ENCODE data around the gene LEPROT. TPM values are rescaled to one million over a fixed set of nuclear protein-coding genes. Genes with fewer than 3 reads are reported as not detected.
"Not testable (repeated sequence)": the region's sequence is repeated elsewhere in the genome, so short reads cannot be mapped to it uniquely, and the experiment has no call there.

Gene LEPROT, protein sequence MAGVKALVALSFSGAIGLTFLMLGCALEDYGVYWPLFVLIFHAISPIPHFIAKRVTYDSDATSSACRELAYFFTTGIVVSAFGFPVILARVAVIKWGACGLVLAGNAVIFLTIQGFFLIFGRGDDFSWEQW
- total RNA-seq: 30.8 TPM

DNA sequence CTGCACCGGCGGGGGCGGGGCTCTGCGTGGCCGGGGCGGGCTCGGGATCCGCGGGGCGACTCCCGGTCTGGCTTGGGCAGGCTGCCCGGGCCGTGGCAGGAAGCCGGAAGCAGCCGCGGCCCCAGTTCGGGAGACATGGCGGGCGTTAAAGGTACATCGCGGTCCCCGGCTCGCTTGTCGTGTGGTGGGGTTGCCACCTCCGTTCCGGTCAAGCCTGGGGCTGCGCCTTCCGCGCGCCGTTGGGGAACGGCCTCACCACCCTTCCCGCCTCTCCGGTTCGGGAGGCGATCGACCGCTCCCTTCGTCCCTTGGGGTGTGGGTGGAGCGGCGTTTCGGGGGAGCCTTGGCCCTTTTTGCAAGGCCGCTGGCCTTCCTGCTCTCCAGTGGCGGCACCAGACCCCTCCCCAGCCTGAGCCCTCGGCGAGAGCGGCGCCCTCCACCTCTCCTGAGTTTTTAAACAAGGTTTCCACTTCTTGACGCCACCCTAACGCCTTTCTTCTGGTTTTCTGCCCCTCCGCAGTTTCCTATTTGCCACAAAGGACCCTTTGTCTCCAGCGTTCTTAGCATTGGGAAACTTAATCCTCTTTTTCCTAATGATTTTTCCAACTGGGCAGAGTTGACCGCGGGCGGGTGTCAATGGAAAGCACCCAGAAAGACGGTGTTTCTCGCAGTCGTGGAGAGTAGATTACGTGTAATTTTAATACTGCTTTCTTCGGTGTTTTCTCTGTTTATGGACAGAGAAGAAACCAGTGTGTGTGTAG lies at the start of gene LEPROT, which contains the start of gene LEPR:
TSS of gene LEPROT (plus strand) at position 79 of the 761 bp plus-strand sequence. CDS start at position 136, 57 bp downstream.
TSS of gene LEPR (plus strand) at position 79 of the 761 bp plus-strand sequence. CDS start 144,898 bp downstream, outside the sequence.
- H3K27me3 ChIP-seq (ENCODE audit: control insufficient read depth in 3 of 3, insufficient read depth in 3 of 3, low read length in 3 of 3): no peaks in the 10 kb centered on the region
- peaks cover 4% of the 10 kb centered on the region in 3 donors for H3K36me3 ChIP-seq (ENCODE audit: control insufficient read depth in 3 of 3, insufficient read depth in 3 of 3, low read length in 3 of 3)

DNA sequence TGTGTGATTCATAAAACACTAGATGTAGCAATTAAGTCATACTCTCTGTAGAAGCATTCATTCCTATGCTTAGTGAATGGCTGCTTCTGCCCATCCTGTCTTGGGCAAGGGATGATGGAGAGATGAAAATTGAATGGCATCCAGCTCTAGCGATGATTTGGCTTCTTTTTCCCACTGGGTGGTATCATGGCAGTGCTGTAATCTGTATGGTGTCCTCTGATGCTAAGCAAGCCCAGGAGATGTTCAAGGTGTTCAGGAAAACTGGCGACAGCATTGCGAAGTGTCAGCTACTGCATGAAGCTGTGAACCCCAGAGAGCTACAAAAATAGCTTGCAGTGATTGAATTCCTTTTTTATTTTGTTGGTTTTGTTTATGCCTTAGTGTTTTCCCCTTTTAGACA lies 48.9 kb upstream of the LEPROT start:
- no peak overlapping the region for H3K9ac ChIP-seq (ENCODE audit: low read depth in 1 of 3, low read length in 3 of 3)
- H3K27ac ChIP-seq (ENCODE audit: low read depth, low read length): no peak overlapping the region
- no peaks in the 10 kb centered on the region for H3K27me3 ChIP-seq (ENCODE audit: control insufficient read depth in 3 of 3, insufficient read depth in 3 of 3, low read length in 3 of 3)
- H3K36me3 ChIP-seq (ENCODE audit: control insufficient read depth in 3 of 3, insufficient read depth in 3 of 3, low read length in 3 of 3): no peaks in the 10 kb centered on the region
- peaks cover 0 to 3% (median 3%) of the 10 kb centered on the region in 3 donors for H3K4me1 ChIP-seq (ENCODE audit: control insufficient read depth in 3 of 3, insufficient read depth in 3 of 3, low read length in 3 of 3)
- H3K4me3 ChIP-seq (ENCODE audit: low read length in 3 of 3): no peak overlapping the region
- H3K9me3 ChIP-seq (ENCODE audit: control insufficient read depth in 3 of 3, low read length in 3 of 3): no peaks in the 10 kb centered on the region

More for the DNA sequence above, at the start of gene LEPROT, which contains the start of gene LEPR:
- H3K4me1 ChIP-seq (ENCODE audit: control insufficient read depth in 3 of 3, insufficient read depth in 3 of 3, low read length in 3 of 3): peaks cover 22 to 29% (median 23%) of the 10 kb centered on the region in 3 donors
- peak within 1 kb of the TSS; percentile 97 to 98 (median 98) for H3K9ac ChIP-seq (ENCODE audit: low read depth in 1 of 3, low read length in 3 of 3)
- peak within 1 kb of the TSS; percentile 92 to 98 (median 96) for H3K4me3 ChIP-seq (ENCODE audit: low read length in 3 of 3)
- peak within 1 kb of the TSS; percentile 97 for H3K27ac ChIP-seq (ENCODE audit: low read depth, low read length)
- no peaks in the 10 kb centered on the region for H3K9me3 ChIP-seq (ENCODE audit: control insufficient read depth in 3 of 3, low read length in 3 of 3)

DNA sequence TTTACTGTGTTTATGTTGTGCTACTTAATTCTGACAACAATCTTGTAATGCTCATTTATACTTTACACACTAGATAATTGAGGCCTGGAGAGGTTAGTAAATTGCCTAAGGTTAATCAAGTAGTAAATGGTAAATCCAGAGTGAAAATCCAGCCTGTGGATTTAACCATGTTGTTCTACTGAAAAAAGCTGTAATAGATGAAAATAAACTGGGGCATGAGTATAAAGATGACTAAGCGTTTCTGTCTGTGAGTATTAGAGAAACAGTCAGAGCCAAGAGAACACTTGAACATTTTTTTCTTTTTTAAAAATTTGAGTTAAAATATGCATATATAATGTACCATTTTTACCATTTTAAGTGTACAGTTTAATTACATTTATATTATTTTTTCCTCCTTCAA lies 47.9 kb upstream of the LEPROT start:
- Histone ChIP-seq H3K27ac (ENCODE audit: low read depth, low read length) (no peak overlapping the region), H3K9me3 (ENCODE audit: control insufficient read depth in 3 of 3, low read length in 3 of 3) (no peaks in the 10 kb centered on the region), H3K4me3 (ENCODE audit: low read length in 3 of 3) (no peak overlapping the region), H3K36me3 (ENCODE audit: control insufficient read depth in 3 of 3, insufficient read depth in 3 of 3, low read length in 3 of 3) (no peaks in the 10 kb centered on the region), H3K27me3 (ENCODE audit: control insufficient read depth in 3 of 3, insufficient read depth in 3 of 3, low read length in 3 of 3) (no peaks in the 10 kb centered on the region), H3K9ac (ENCODE audit: low read depth in 1 of 3, low read length in 3 of 3) (no peak overlapping the region), H3K4me1 (ENCODE audit: control insufficient read depth in 3 of 3, insufficient read depth in 3 of 3, low read length in 3 of 3) (peaks cover 0 to 3% (median 2%) of the 10 kb centered on the region in 3 donors)

DNA sequence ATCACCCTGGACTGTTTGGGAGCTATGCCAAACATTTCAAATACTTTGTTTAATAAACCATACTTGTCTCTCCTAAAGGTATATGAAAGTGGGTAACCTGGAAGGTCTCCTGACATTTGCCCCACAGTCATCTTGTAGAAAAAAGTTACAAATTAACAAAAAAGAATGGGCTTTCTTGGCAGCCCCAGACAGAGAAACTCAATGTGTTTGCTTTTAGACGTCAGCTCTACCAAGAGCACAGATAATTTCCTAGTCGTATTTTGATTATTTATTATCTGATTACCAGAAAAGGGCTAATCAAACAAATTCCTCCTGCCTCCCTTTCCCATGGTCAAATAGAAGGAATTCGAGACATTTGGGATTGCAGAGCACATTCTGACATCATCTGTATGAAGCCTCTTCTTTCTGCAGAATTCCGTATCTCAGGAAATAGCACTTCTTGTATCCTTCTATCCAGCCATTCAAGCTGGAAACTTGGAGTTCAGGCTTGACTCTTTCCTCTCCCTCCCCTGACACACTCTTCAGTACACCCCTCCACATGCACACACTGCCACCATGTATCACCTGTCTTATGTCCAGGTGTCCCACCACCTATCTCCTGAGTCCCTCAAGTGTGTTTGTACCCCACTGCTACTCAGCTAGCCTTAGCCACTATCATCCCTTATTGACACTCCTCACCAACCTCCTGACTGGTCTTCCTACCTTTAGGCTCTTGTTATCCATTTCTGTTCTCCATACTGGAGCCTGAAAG lies 42.8 kb upstream of the LEPROT start:
- Histone ChIP-seq H3K9me3 (ENCODE audit: control insufficient read depth in 3 of 3, low read length in 3 of 3) (no peaks in the 10 kb centered on the region), H3K27me3 (ENCODE audit: control insufficient read depth in 3 of 3, insufficient read depth in 3 of 3, low read length in 3 of 3) (no peaks in the 10 kb centered on the region), H3K4me1 (ENCODE audit: control insufficient read depth in 3 of 3, insufficient read depth in 3 of 3, low read length in 3 of 3) (no peaks in the 10 kb centered on the region), H3K4me3 (ENCODE audit: low read length in 3 of 3) (no peak overlapping the region), H3K27ac (ENCODE audit: low read depth, low read length) (no peak overlapping the region), H3K36me3 (ENCODE audit: control insufficient read depth in 3 of 3, insufficient read depth in 3 of 3, low read length in 3 of 3) (no peaks in the 10 kb centered on the region), H3K9ac (ENCODE audit: low read depth in 1 of 3, low read length in 3 of 3) (no peak overlapping the region)

DNA sequence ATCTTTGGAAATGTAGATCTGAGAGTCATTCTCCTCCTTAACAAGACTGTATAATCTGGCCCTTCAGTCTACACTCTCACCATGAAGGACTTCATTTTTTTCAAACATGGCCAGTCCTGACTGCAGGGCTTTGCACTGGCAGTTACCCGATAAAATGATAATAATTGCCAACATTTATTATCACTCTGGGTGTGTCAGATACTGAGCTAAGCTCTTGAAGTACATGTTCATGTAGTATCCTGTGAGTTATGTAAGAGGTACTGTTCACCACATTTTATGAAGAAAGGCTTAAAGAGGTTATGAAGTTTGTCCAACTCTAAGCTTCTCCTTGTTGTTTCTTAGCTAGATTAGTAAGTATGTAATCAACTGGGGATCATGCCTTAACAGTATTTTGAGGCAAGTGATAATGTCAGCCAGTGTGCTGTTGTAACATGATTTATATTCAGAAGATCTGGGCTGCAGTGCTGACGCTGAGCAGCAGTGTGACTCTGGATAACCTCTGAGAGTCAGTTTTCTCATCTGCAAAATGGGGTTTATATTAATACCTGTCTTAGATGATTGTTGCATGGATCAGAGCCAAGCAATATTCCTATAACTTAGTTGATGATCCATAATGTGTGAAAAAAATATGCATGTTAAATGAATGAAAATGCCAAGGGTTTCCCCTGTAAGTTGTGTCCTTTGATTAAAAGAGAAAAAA lies 42.1 kb upstream of the LEPROT start:
- no peaks in the 10 kb centered on the region for H3K4me1 ChIP-seq (ENCODE audit: control insufficient read depth in 3 of 3, insufficient read depth in 3 of 3, low read length in 3 of 3)
- H3K36me3 ChIP-seq (ENCODE audit: control insufficient read depth in 3 of 3, insufficient read depth in 3 of 3, low read length in 3 of 3): no peaks in the 10 kb centered on the region
- H3K9me3 ChIP-seq (ENCODE audit: control insufficient read depth in 3 of 3, low read length in 3 of 3): no peaks in the 10 kb centered on the region
- no peaks in the 10 kb centered on the region for H3K27me3 ChIP-seq (ENCODE audit: control insufficient read depth in 3 of 3, insufficient read depth in 3 of 3, low read length in 3 of 3)
- no peak overlapping the region for H3K4me3 ChIP-seq (ENCODE audit: low read length in 3 of 3)
- no peak overlapping the region for H3K9ac ChIP-seq (ENCODE audit: low read depth in 1 of 3, low read length in 3 of 3)
- no peak overlapping the region for H3K27ac ChIP-seq (ENCODE audit: low read depth, low read length)

DNA sequence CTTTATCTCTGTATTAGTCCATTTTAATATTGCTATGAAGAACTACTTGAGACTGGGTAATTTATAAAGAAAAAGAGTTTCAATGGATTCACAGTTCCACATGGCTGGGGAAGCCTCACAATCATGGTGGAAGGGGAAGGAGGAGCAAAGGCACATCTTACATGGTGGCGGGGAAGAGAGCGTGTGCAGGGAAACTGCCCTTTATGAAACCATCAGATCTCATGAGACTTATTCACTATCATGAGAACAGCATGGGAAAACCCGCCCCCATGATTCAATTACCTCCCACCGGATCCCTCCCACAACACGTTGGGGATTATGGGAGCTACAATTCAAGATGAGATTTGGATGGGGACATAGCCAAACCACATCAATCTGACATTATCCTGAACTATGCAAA lies 36.0 kb upstream of the LEPROT start:
- H3K27ac ChIP-seq (ENCODE audit: low read depth, low read length); H3K4me1 ChIP-seq (ENCODE audit: control insufficient read depth in 3 of 3, insufficient read depth in 3 of 3, low read length in 3 of 3); H3K4me3 ChIP-seq (ENCODE audit: low read length in 3 of 3); H3K36me3 ChIP-seq (ENCODE audit: control insufficient read depth in 3 of 3, insufficient read depth in 3 of 3, low read length in 3 of 3); H3K9ac ChIP-seq (ENCODE audit: low read depth in 1 of 3, low read length in 3 of 3); H3K9me3 ChIP-seq (ENCODE audit: control insufficient read depth in 3 of 3, low read length in 3 of 3); H3K27me3 ChIP-seq (ENCODE audit: control insufficient read depth in 3 of 3, insufficient read depth in 3 of 3, low read length in 3 of 3): not testable (repeated sequence)

DNA sequence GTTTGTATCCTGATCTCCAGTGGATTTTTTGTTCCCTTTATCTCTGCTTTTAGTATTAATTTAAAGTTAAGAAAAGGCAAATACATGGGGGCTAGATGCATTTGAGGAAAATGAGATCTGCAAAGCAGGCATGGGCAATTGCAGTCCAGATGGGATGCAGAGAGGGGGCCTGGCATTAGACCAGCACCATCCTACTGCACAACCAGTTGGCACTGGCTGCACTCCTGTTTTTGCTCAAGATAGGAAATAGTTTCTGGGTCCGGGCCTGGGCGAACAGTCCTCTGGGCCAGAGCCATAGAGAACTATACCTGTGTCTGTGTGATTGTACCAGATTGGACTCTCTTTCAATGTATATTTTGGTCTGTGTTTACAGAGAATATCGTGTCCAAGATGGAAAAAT lies 34.0 kb upstream of the LEPROT start:
- H3K27me3 ChIP-seq (ENCODE audit: control insufficient read depth in 3 of 3, insufficient read depth in 3 of 3, low read length in 3 of 3): no peaks in the 10 kb centered on the region
- H3K4me1 ChIP-seq (ENCODE audit: control insufficient read depth in 3 of 3, insufficient read depth in 3 of 3, low read length in 3 of 3): no peaks in the 10 kb centered on the region
- no peaks in the 10 kb centered on the region for H3K36me3 ChIP-seq (ENCODE audit: control insufficient read depth in 3 of 3, insufficient read depth in 3 of 3, low read length in 3 of 3)
- no peak overlapping the region for H3K27ac ChIP-seq (ENCODE audit: low read depth, low read length)
- H3K9me3 ChIP-seq (ENCODE audit: control insufficient read depth in 3 of 3, low read length in 3 of 3): no peaks in the 10 kb centered on the region
- H3K4me3 ChIP-seq (ENCODE audit: low read length in 3 of 3): no peak overlapping the region
- H3K9ac ChIP-seq (ENCODE audit: low read depth in 1 of 3, low read length in 3 of 3): no peak overlapping the region

DNA sequence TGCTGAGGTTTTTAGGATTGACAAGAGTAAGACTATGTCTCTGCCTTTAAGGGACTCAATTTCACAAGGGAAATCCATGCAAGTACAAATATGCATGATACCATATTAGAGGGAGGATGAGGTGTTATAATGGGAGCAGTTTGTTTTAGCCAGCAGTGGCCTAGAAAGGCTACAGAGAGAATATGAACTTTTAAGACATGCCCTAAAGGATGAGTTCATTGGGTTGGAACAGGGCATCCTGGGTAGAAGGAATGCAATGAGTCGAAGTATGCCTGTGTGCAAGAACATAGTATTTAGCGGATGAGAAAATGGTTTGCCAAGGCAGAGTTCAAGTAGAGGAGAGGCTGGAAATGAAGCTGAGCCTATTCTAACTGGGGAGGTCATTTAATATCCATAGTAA lies 32.6 kb upstream of the LEPROT start:
- no peaks in the 10 kb centered on the region for H3K9me3 ChIP-seq (ENCODE audit: control insufficient read depth in 3 of 3, low read length in 3 of 3)
- no peaks in the 10 kb centered on the region for H3K36me3 ChIP-seq (ENCODE audit: control insufficient read depth in 3 of 3, insufficient read depth in 3 of 3, low read length in 3 of 3)
- no peaks in the 10 kb centered on the region for H3K4me1 ChIP-seq (ENCODE audit: control insufficient read depth in 3 of 3, insufficient read depth in 3 of 3, low read length in 3 of 3)
- H3K9ac ChIP-seq (ENCODE audit: low read depth in 1 of 3, low read length in 3 of 3): no peak overlapping the region
- no peaks in the 10 kb centered on the region for H3K27me3 ChIP-seq (ENCODE audit: control insufficient read depth in 3 of 3, insufficient read depth in 3 of 3, low read length in 3 of 3)
- H3K4me3 ChIP-seq (ENCODE audit: low read length in 3 of 3): no peak overlapping the region
- no peak overlapping the region for H3K27ac ChIP-seq (ENCODE audit: low read depth, low read length)

DNA sequence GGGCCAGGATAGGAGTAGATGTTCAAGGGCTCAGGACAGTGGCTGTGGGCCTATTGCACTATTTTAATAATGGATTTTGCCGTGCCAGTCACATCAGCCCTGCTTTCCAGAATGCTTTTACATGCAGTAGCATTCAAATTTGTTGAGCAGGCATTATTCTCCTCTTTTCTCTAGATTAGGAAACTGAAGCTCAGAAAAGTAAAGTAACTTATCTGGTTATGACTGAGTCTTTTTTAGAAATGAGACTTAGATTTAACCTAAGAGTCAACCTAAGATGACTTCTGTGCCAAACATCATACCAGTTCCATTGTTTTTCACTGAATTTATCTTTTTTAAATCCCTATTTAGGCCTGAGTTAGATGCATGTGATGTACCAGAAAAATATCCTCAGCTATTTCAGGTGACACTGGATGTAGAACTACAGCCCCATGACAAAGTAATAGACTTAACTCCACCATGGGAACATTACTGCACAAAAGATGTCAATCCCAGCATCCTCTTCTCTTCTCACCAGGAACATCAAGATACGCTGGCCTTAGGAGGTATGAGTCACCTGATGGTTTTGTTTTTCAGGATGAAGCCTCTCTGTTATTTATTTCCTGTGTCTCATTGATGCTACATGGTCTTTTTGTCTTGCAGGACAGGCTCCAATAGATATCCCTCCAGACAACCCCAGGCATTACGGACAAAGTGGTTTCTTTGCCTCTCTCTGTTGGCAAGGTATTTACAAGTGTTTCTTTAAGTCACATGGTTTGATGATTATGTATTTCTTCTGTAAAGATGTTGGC lies 31.4 kb upstream of the LEPROT start:
- Histone ChIP-seq H3K4me1 (ENCODE audit: control insufficient read depth in 3 of 3, insufficient read depth in 3 of 3, low read length in 3 of 3) (no peaks in the 10 kb centered on the region), H3K4me3 (ENCODE audit: low read length in 3 of 3) (no peak overlapping the region), H3K27me3 (ENCODE audit: control insufficient read depth in 3 of 3, insufficient read depth in 3 of 3, low read length in 3 of 3) (no peaks in the 10 kb centered on the region), H3K36me3 (ENCODE audit: control insufficient read depth in 3 of 3, insufficient read depth in 3 of 3, low read length in 3 of 3) (no peaks in the 10 kb centered on the region), H3K9ac (ENCODE audit: low read depth in 1 of 3, low read length in 3 of 3) (no peak overlapping the region), H3K27ac (ENCODE audit: low read depth, low read length) (no peak overlapping the region), H3K9me3 (ENCODE audit: control insufficient read depth in 3 of 3, low read length in 3 of 3) (no peaks in the 10 kb centered on the region)
